ENCODE data around the gene APOL1.

- TF ChIP-seq EZH2phosphoT487 (IDR thresholded peaks at IDR 0.05) = no peak
- TF ChIP-seq, protein P1, sequence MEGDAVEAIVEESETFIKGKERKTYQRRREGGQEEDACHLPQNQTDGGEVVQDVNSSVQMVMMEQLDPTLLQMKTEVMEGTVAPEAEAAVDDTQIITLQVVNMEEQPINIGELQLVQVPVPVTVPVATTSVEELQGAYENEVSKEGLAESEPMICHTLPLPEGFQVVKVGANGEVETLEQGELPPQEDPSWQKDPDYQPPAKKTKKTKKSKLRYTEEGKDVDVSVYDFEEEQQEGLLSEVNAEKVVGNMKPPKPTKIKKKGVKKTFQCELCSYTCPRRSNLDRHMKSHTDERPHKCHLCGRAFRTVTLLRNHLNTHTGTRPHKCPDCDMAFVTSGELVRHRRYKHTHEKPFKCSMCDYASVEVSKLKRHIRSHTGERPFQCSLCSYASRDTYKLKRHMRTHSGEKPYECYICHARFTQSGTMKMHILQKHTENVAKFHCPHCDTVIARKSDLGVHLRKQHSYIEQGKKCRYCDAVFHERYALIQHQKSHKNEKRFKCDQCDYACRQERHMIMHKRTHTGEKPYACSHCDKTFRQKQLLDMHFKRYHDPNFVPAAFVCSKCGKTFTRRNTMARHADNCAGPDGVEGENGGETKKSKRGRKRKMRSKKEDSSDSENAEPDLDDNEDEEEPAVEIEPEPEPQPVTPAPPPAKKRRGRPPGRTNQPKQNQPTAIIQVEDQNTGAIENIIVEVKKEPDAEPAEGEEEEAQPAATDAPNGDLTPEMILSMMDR (IDR thresholded peaks at IDR 0.05) = peak; percentile 94
These were observed 48.5 kb downstream of the APOL1 start for GRCh38 chr22:36301384-36301828.

Measured in neural progenitor cell (in vitro differentiated cells).